GM19463 (cell line): Measurements from ENCODE around the gene GCK.

Experiments
- ATAC-seq: cut with Tn5 transposase; IDR thresholded peaks from one replicate; pipeline ENCODE4 v1.9.1; 2021; ENCODE audit warnings: mild to moderate bottlenecking, moderate library complexity; ENCODE audit not compliant: unreplicated experiment

Gene GCK

GRCh38 chr7:44124822-44125202 lies 64.4 kb downstream of the GCK start:
- no peak for ATAC-seq

GRCh38 chr7:44123190-44124003 lies 65.8 kb downstream of the GCK start, which contains the start of gene POLD2:
Gene POLD2 (minus strand): TSS chr7:44123548. CDS start chr7:44122053, 1,495 bp downstream.
- ATAC-seq = peak; percentile 99

DNA sequence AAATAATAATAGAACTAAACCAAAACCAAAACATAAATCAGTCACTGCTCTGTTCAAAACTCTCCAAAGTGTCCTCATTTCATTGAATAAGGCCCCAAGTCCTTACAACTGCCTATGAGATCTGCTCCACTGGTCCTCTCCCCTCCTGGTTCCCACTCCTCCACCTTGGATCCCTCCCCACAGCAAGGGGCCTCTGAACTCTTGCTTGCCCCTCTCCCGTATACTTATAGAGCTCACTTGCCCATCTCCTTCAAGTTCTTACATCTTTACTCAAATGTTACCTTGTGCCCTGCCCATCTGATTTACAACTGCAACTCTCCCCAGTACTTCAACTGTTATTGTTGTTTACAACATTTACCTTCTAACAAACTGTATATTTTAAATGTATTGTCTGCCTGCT lies 66.7 kb downstream of the GCK start:
- ATAC-seq = no peak

- ATAC-seq = no peak
Observed at GRCh38 chr7:44121761-44122420, 67.3 kb downstream of the GCK start.

GRCh38 chr7:44120395-44120794 lies 68.8 kb downstream of the GCK start:
- ATAC-seq = no peak

DNA sequence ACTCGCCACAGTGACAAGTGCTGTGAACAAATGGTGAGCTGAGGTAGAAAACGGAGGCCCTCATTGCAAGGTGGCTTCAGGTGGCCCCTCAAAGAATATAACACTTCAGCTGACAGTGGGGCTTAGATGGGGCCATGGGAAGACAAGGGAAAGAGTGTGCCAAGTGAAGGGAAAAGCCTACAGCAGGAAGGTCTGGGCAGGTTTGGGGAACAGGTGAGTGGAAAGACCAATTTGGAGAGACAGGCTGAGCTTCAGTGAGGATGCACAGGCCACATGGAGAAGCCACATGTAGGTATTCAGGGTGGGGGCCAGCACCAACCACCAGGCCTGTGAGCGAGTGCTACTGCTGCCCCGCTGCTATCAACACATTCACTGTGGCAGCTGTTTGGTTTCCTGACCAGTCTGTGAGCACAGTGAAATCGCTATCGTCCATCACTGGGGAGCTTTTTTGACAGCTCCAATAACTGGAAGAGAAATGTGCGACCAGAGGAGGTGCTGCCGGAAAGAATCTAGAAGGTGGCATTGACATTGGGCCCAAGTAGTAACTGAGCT lies 69.3 kb downstream of the GCK start:
- ATAC-seq = no peak

- no peak for ATAC-seq
Observed at GRCh38 chr7:44117801-44118429, 71.3 kb downstream of the GCK start.

- no peak for ATAC-seq
Observed at GRCh38 chr7:44116789-44117666, 72.2 kb downstream of the GCK start.

GRCh38 chr7:44116087-44116788 lies 73.0 kb downstream of the GCK start:
- no peak for ATAC-seq

DNA sequence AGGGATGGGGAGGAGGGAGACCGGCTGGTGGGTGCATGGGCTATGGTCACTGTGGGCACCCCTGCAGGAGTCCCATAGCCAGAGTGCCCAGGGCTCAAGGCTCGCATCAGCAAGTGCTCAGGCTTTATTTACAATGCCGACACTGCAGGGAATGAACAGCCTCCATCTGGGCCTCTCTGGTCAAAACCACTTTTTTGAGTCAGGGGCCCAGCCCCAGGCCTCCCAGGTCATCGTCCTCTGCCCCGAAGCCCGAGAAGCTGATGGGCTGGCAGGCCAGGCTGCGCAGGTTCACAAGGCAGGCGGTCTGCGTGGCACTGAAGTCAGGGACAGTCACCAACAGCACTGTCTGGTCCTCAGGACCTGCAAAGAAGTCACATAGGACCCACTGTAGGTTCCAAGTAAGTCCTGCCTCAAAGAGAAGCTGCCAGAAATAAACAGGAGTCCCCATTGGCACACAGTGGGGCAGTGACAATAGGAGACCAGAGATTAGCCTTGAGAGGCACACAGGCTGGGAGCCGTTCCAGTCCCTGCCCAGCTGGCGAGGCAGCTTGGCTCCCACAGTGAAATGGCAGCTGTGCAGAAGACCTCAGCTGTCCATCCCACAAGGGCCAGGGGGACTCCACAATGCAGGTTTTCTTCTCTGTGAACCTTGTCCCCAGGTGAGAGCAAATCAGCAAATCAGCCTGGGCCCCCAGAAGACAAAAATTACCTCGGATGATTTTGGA lies 74.5 kb downstream of the GCK start:
- no peak for ATAC-seq

DNA sequence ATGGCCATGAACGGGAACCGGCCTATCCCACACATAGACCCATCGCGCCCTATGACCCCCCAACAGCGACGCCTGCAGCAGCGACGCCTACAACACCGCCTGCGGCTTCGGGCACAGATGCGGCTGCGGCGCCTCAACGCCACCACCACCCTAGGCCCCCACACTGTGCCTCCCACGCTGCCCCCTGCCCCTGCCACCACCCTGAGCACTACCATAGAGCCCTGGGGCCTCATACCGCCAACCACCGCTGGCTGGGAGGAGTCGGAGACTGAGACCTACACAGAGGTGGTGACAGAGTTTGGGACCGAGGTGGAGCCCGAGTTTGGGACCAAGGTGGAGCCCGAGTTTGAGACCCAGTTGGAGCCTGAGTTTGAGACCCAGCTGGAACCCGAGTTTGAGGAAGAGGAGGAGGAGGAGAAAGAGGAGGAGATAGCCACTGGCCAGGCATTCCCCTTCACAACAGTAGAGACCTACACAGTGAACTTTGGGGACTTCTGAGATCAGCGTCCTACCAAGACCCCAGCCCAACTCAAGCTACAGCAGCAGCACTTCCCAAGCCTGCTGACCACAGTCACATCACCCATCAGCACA lies 75.4 kb downstream of the GCK start:
- ATAC-seq = no peak

DNA sequence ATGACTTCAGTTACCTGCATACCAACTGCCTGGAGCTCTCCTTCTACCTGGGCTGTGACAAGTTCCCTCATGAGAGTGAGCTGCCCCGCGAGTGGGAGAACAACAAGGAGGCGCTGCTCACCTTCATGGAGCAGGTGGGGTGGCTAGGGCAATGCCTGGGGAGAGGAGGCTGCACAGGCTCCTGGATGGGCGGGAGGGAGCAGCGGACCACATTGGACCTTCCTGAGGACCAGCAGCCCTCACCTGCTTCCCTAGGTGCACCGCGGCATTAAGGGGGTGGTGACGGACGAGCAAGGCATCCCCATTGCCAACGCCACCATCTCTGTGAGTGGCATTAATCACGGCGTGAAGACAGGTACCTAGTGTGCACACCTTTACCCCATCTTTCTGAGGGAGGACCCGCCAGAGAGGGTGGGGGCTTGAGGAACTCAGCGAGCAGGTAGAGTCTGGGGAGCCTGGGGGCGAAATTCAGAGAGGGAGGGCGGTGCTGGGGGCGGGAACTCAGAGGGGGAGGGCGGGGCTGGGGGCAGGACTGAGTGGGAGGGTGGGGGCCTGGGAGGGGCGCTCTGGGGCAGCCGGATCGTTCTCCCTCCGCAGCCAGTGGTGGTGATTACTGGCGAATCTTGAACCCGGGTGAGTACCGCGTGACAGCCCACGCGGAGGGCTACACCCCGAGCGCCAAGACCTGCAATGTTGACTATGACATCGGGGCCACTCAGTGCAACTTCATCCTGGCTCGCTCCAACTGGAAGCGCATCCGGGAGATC lies 76.1 kb downstream of the GCK start:
- ATAC-seq = no peak

GRCh38 chr7:44112231-44112996 lies 76.8 kb downstream of the GCK start:
- ATAC-seq = no peak

DNA sequence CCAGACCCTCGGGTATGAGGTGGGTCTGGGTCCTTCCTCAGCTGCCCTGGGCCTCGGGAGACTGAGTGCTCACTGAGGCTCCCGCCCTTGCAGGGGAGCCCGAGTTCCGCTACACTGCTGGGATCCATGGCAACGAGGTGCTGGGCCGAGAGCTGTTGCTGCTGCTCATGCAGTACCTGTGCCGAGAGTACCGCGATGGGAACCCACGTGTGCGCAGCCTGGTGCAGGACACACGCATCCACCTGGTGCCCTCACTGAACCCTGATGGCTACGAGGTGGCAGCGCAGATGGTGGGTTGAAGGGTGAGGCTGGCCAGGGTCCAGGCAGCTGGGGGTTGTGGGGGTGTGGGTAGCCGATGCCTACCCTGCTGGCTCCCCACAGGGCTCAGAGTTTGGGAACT lies 77.5 kb downstream of the GCK start:
- no peak for ATAC-seq

- no peak for ATAC-seq
Observed at GRCh38 chr7:44110719-44111635, 78.3 kb downstream of the GCK start.

- ATAC-seq = no peak
Observed at GRCh38 chr7:44109991-44110390, 79.2 kb downstream of the GCK start.
